PC-9 (cell line): ENCODE results near the gene RYR2. TPM values are rescaled to one million over a fixed set of nuclear protein-coding genes. Genes with fewer than 3 reads are reported as not detected.

ENCODE experiments used
- BruUV-seq: library from RNA; stranded (reverse); fragments of 400-500 nt; replicated peaks from 2 replicates; lab custom pipeline; 2021; lab: Mats Ljungman, UMichigan
- CTCF ChIA-PET: fragments of 300-600 bp; sonication (Branson Sonifier 250); formaldehyde crosslinking; loops from one replicate; lab custom pipeline; 2022; ENCODE audit warnings: antibody characterized with exemption; lab: Charles Lee
- POLR2A ChIA-PET: fragments of 300-600 bp; sonication (Branson Sonifier 250); formaldehyde crosslinking; loops from one replicate; lab custom pipeline; 2022; ENCODE audit warnings: antibody characterized with exemption; ENCODE audit not compliant: unreplicated experiment; lab: Charles Lee
- DNase-seq, 2 experiments: peaks; one replicate each; pipeline versions ENCODE4 v3.0.0 to v3.0.0-alpha.2; 2015 to 2022; ENCODE audit warnings: mixed read lengths in 1 of 2
- H2AFZ ChIP-seq: fragments of 200-600 bp; sonication (generic); 2 replicates; pipeline ENCODE4 v1.8.1; 2017; ENCODE audit warnings: antibody characterized with exemption
- H3F3A ChIP-seq: fragments of 200-600 bp; sonication (generic); 2 replicates; pipeline ENCODE4 v1.8.1; 2017; ENCODE audit warnings: antibody characterized with exemption, mild to moderate bottlenecking, low read depth; ENCODE audit not compliant: insufficient read depth
- H3K27ac ChIP-seq: fragments of 200-600 bp; sonication (generic); 2 replicates; pipeline ENCODE4 v1.6.1; 2016; ENCODE audit warnings: mixed run types
- H3K27me3 ChIP-seq: fragments of 200-600 bp; sonication (generic); 2 replicates; pipeline ENCODE4 v1.6.1; 2016; ENCODE audit warnings: low read depth, mixed run types; ENCODE audit not compliant: insufficient read depth
- H3K36me3 ChIP-seq: fragments of 200-600 bp; sonication (generic); 2 replicates; pipeline ENCODE4 v1.6.1; 2016; ENCODE audit warnings: low read depth, mixed run types
- H3K4me1 ChIP-seq: fragments of 200-600 bp; sonication (generic); replicated peaks from 2 replicates; pipeline ENCODE4 v1.6.1; 2016; ENCODE audit warnings: mixed run types; ENCODE audit not compliant: insufficient read depth
- H3K4me2 ChIP-seq: fragments of 200-600 bp; sonication (generic); 2 replicates; pipeline ENCODE4 v1.6.1; 2017; ENCODE audit warnings: mixed run types
- H3K4me3 ChIP-seq: fragments of 200-600 bp; sonication (generic); 2 replicates; pipeline ENCODE4 v1.6.1; 2016; ENCODE audit warnings: mixed run types
- H3K79me2 ChIP-seq: fragments of 200-600 bp; sonication (generic); 2 replicates; pipeline ENCODE4 v1.6.1; 2017; ENCODE audit warnings: low read depth, mixed run types
- H3K9me2 ChIP-seq: fragments of 200-600 bp; sonication (generic); 2 replicates; pipeline ENCODE4 v1.8.1; 2017; ENCODE audit warnings: mild to moderate bottlenecking; ENCODE audit not compliant: insufficient read depth
- H3K9me3 ChIP-seq: fragments of 200-600 bp; sonication (generic); 2 replicates; pipeline ENCODE4 v1.8.1; 2016; ENCODE audit warnings: low read depth; ENCODE audit not compliant: insufficient read depth
- H4K20me1 ChIP-seq: fragments of 200-600 bp; sonication (generic); 2 replicates; pipeline ENCODE4 v1.8.1; 2017; ENCODE audit not compliant: insufficient read depth
- CTCF ChIP-seq: fragments of 200-600 bp; sonication (generic); conservative IDR thresholded peaks from 2 replicates; pipeline ENCODE4 v1.6.1; 2017; ENCODE audit warnings: mixed run types, antibody characterized with exemption, mild to moderate bottlenecking, moderate library complexity
- EZH2 ChIP-seq: fragments of 200-600 bp; sonication (generic); IDR thresholded peaks from 2 replicates; pipeline ENCODE4 v1.8.0; 2017; ENCODE audit warnings: antibody characterized with exemption, low read depth
- intact Hi-C: fragments of 100-400 bp; cut with micrococcal nuclease; formaldehyde crosslinking; loops from one replicate; pipeline ENCODE4 v1.10.0; 2022; ENCODE audit not compliant: unreplicated experiment
- total RNA-seq: library from RNA; stranded (reverse); gene quantifications from 2 replicates; pipeline ENCODE4 v1.2.3, GENCODE V29; 2021

RYR2 gene
- total RNA-seq, 1 experiment from 2014 or later = not detected

- no peak for DNase-seq
- CTCF ChIA-PET = no interaction called here
- H3K4me2 ChIP-seq = no peak overlapping the region
- H3K27ac ChIP-seq = no peak overlapping the region
- 0 out of 2 replicates have a peak, but pooled peaks cover 7% of the 10 kb centered on the region for H3K27me3 ChIP-seq
- no peaks in the 10 kb centered on the region for H3K9me2 ChIP-seq
- POLR2A ChIA-PET = no interaction called here
- no peaks in the 10 kb centered on the region for H3F3A ChIP-seq
- no peaks in the 10 kb centered on the region for H3K9me3 ChIP-seq
- H2AFZ ChIP-seq = no peak overlapping the region
- BruUV-seq = no TSS peak
- intact Hi-C loops = no loop called here
- no peaks in the 10 kb centered on the region for H3K36me3 ChIP-seq
- H3K4me1 ChIP-seq = no peaks in the 10 kb centered on the region
- H3K79me2 ChIP-seq = no peaks in the 10 kb centered on the region
- no peak overlapping the region for H3K4me3 ChIP-seq
- H4K20me1 ChIP-seq = no peaks in the 10 kb centered on the region; the same call in 1 of the 2 replicates
- no peak for TF ChIP-seq EZH2
- no peak for TF ChIP-seq CTCF
Observed at GRCh38 chr1:237509748-237510147, 467.8 kb downstream of the RYR2 start.

DNA sequence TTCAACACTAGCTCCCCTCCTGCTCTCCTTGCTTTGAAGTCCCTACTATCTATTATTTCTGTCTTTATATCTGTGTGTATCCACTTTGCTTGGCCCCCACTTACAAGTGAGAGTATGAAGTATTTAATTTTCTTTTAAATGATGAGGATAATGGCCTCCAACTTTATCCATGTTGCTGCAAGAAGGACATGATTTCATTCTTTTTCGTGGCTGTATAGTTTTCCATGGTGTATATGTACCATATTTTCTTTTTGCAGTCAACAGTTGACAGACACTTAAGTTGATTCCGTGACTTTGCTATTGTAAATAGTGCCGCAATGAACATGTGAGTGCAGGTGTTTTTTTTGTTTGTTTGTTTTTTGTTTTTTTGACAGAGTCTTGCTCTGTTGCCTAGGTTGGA is 483.1 kb downstream of the RYR2 start:
- Histone ChIP-seq H3K79me2 (no peaks in the 10 kb centered on the region), H3K27me3 (no peaks in the 10 kb centered on the region), H3K4me3 (no peak overlapping the region), H4K20me1 (no peaks in the 10 kb centered on the region), H3K9me3 (no peaks in the 10 kb centered on the region), H3K9me2 (no peaks in the 10 kb centered on the region; the same call in 1 of the 2 replicates), H2AFZ (no peak overlapping the region), H3K36me3 (no peaks in the 10 kb centered on the region), H3K4me1 (no peaks in the 10 kb centered on the region), H3F3A (no peaks in the 10 kb centered on the region), H3K27ac (no peak overlapping the region), H3K4me2 (no peak overlapping the region)
- DNase-seq = no peak
- POLR2A ChIA-PET = no interaction called here
- CTCF ChIA-PET = no interaction called here
- TF ChIP-seq EZH2 = no peak
- no peak for TF ChIP-seq CTCF
- intact Hi-C loops = no loop called here
- BruUV-seq = no TSS peak

DNA sequence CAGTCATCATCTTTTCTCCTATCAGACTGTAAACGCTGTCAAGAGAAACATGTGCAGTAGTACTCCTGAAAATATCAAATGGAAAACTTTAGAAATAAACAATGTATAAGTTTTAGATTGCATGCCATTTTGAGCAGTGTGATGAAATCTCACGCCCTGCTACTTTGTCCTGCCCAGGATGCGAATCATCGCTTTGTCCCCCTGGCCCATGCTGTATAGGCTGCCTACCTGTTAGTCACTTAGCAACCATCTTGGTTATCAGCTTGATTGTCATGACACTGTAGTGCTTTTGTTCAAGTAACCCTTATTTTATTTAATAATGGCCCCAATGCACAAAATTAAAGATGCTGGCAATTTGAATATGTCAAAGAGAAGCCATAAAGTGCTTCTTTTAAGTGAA is 485.8 kb downstream of the RYR2 start:
- Histone ChIP-seq H3K27me3 (no peaks in the 10 kb centered on the region), H3K4me3 (no peak overlapping the region), H4K20me1 (no peaks in the 10 kb centered on the region), H3K79me2 (no peaks in the 10 kb centered on the region), H3K4me2 (no peak overlapping the region), H3F3A (no peaks in the 10 kb centered on the region), H2AFZ (no peak overlapping the region), H3K4me1 (no peaks in the 10 kb centered on the region), H3K9me2 (no peaks in the 10 kb centered on the region; the same call in 1 of the 2 replicates), H3K27ac (no peak overlapping the region), H3K36me3 (no peaks in the 10 kb centered on the region), H3K9me3 (no peaks in the 10 kb centered on the region)
- intact Hi-C loops = no loop called here
- no TSS peak for BruUV-seq
- ChIA-PET POLR2A (no interaction called here), CTCF (no interaction called here)
- TF ChIP-seq CTCF (no peak), EZH2 (no peak)
- no peak for DNase-seq
